Stomach (tissue), 9 donors: ENCODE data around the gene DCST1. TPM values are rescaled to one million over a fixed set of nuclear protein-coding genes. Genes with fewer than 3 reads are reported as not detected.

Experiments
- DNase-seq, 2 donors: peaks; one replicate each; pipeline versions ENCODE4 v3.0.0 to v3.0.0-alpha.2; 2013 to 2019
- H3K27ac ChIP-seq, 5 donors: fragments of 200-600 bp in 4 of 5; sonication (generic) in 4 of 5; one replicate each; pipeline ENCODE4 v1.5.1; 2013 to 2019; ENCODE audit warnings: mild to moderate bottlenecking in 1 of 5, moderate library complexity in 1 of 5
- H3K27me3 ChIP-seq, 3 donors: fragments of 200-600 bp; sonication (generic); one replicate each; pipeline ENCODE4 v1.5.1; 2017 to 2019; ENCODE audit warnings: mixed run types in 1 of 3
- H3K36me3 ChIP-seq, 4 donors: fragments of 200-600 bp; sonication (generic); 1 replicate in 3 of 4; 2 replicates in 1 of 4; pipeline ENCODE4 v1.5.1; 2016 to 2019
- H3K4me1 ChIP-seq, 4 donors: fragments of 200-600 bp; sonication (generic); one replicate each; pipeline ENCODE4 v1.5.1; 2016 to 2019
- H3K4me3 ChIP-seq, 4 donors: fragments of 200-600 bp; sonication (generic) in 3 of 4; one replicate each; pipeline ENCODE4 v1.5.1; 2016 to 2019; ENCODE audit warnings: mild to moderate bottlenecking in 1 of 4
- H3K9me3 ChIP-seq, 4 donors: fragments of 200-600 bp; sonication (generic); one replicate each; pipeline ENCODE4 v1.5.1; 2016 to 2019
- CTCF ChIP-seq, 7 experiments: fragments of 450-650 bp in 4 of 7; fragments of 200-600 bp in 3 of 7; sonication (generic) in 3 of 7; IDR thresholded peaks; one replicate each; pipeline ENCODE4 v1.5.1; 2016 to 2019; ENCODE audit warnings: antibody characterized with exemption in 7 of 7, control low read depth in 2 of 7, mild to moderate bottlenecking in 1 of 7
- EP300 ChIP-seq: sonication (generic); formaldehyde crosslinking; IDR thresholded peaks from one replicate; pipeline ENCODE4 v1.6.1; 2017; ENCODE audit warnings: antibody characterized with exemption
- POLR2A ChIP-seq, 4 donors: fragments of 450-650 bp; IDR thresholded peaks; one replicate each; pipeline ENCODE4 v1.6.1; 2016; ENCODE audit warnings: antibody characterized with exemption in 4 of 4, control low read depth in 2 of 4, mild to moderate bottlenecking in 1 of 4, moderate library complexity in 1 of 4
- POLR2AphosphoS5 ChIP-seq, 3 donors: sonication (generic); formaldehyde crosslinking; IDR thresholded peaks; one replicate each; pipeline ENCODE4 v1.6.1; 2016; ENCODE audit warnings: antibody characterized with exemption in 3 of 3
- whole genome bisulfite sequencing, 5 donors: extraction: QIAGEN DNeasy Blood & Tissue Kit in 3 of 5; methylation state at CpG; one replicate each; pipeline versions ENCODE4 v1.1.5 to v1.1.7; 2013 to 2018; 5-methylcytosine and 5-hydroxymethylcytosine counted together
- intact Hi-C: fragments of 100-400 bp; cut with DNase I; formaldehyde crosslinking; loops from one replicate; pipeline ENCODE4 v1.15.1; 2023; ENCODE audit warnings: low total_unique reads
- polyA plus RNA-seq, 3 donors: library from polyadenylated mRNA; stranded (reverse); fragments of 200-250 nt; gene quantifications; one replicate each; pipeline ENCODE4 v1.2.3, GENCODE V29; 2013
- total RNA-seq, 5 donors: library from RNA; depleted of rRNA; stranded (reverse); fragments of >200 nt; gene quantifications; one replicate each; pipeline versions ENCODE4 v1.1.0 to v1.2.3, GENCODE V29; 2014 to 2016
- donor health status: healthy with polysubstance abuse.
- donor health status: Bipolar disorder and iron deficiency.
- donor health status: healthy.

Gene DCST1
- total and polyA plus RNA-seq, 8 donors = 0.13 to 0.89 (median 0.18) TPM; not detected in 5

DNA sequence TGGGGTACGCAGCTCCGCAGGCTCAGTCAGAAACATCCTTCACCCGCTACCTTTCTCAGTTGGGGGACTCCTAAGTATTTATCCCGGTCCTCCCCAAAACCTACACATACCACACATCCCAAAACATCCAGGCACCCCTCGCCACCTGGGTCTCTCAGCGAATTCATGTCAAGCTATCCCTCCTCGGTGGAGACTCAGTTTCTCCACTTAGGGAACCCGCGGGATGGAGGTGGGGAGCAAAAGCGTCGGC lies 32.3 kb upstream of the DCST1 start:
- Histone ChIP-seq H3K9me3 (no peaks in the 10 kb centered on the region), H3K36me3 (no peaks in the 10 kb centered on the region), H3K4me1 (peaks cover 42 to 60% (median 48%) of the 10 kb centered on the region in 4 donors), H3K27me3 (no peaks in the 10 kb centered on the region), H3K4me3 (peak overlapping the region; percentile 78 to 90 (median 85)), H3K27ac (peak overlapping the region; percentile 98 to 100 (median 99))
- 0 to 2% (median 0%) methylated on average over 11 of the region's 11 CpGs for WGBS, 5 donors
- TF ChIP-seq POLR2AphosphoS5 (IDR thresholded peaks at IDR 0.05) = no peak
- intact Hi-C loops = no loop called here
- no peak for DNase-seq

- H3K9me3 ChIP-seq = no peaks in the 10 kb centered on the region
- peaks cover 47 to 64% (median 53%) of the 10 kb centered on the region in 4 donors for H3K4me1 ChIP-seq
- peak overlapping the region; percentile 98 to 100 (median 99) for H3K27ac ChIP-seq
- TF ChIP-seq CTCF (IDR thresholded peaks at IDR 0.05) (peak in 4 of 7 experiments; percentile 16 to 50 (median 38)), POLR2AphosphoS5 (IDR thresholded peaks at IDR 0.05) (peak; percentile 42 to 83 (median 82)), POLR2A (IDR thresholded peaks at IDR 0.05) (peak in 2 of 4 donors; percentile 55 to 80), EP300 (no peak)
- H3K27me3 ChIP-seq = no peaks in the 10 kb centered on the region
- H3K36me3 ChIP-seq = no peaks in the 10 kb centered on the region
- peak overlapping the region; percentile 78 to 90 (median 85) for H3K4me3 ChIP-seq
- 0 to 1% (median 0%) methylated on average over 25 to 37 of the region's 38 CpGs for WGBS, 5 donors
- intact Hi-C loops = no loop called here
- peak; percentile 100 for DNase-seq
Observed at GRCh38 chr1:155001675-155002463, 31.8 kb upstream of the DCST1 start.

- peak; percentile 62 to 78 for DNase-seq
- intact Hi-C loops = no loop called here
- Histone ChIP-seq H3K4me1 (peaks cover 55 to 67% (median 61%) of the 10 kb centered on the region in 4 donors), H3K27ac (peak within 1 kb of the TSS; percentile 98 to 100 (median 99)), H3K9me3 (no peaks in the 10 kb centered on the region), H3K36me3 (no peaks in the 10 kb centered on the region), H3K4me3 (peak within 1 kb of the TSS; percentile 78 to 90 (median 85)), H3K27me3 (no peaks in the 10 kb centered on the region)
- 0 to 2% (median 0%) methylated on average over 14 to 34 of the region's 35 CpGs for WGBS, 5 donors
- TF ChIP-seq CTCF (IDR thresholded peaks at IDR 0.05) (peak in 1 of 7 experiments; percentile 6), POLR2A (IDR thresholded peaks at IDR 0.05) (no peak), POLR2AphosphoS5 (IDR thresholded peaks at IDR 0.05) (peak in 1 of 3 donors; percentile 11)
Observed at GRCh38 chr1:155002464-155003226, 31.0 kb upstream of the DCST1 start, which contains the start of gene ZBTB7B. Gene ZBTB7B, plus strand, starts transcription at chr1:155002802. Its CDS starts 11,859 bp downstream, at chr1:155014661.

DNA sequence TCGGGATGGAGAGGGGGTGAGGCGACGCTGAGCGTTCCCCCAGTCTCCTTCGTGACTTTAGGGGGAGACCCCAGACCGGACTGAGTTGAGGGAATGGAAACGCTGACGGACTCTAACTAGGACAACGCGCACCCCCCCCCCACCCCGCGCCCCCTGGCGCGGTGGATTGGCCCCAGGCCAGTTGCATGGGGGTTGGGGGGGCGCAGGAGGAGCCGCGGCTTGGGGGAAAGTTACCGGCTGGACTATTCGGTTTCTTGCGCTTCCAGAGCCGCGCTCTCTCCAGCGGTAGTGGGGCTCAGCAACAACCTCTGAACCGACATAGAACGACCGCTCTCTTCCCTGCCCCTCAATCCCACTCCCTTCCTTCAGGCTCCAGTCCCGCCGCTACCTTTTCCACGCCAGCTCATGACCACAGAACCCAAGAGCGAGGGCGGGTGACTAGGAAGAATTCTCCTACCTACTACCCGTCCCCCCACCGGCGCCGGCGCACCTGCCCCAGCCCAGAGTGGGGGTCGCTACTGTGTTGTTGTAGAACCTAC lies 30.3 kb upstream of the DCST1 start:
- TF ChIP-seq POLR2AphosphoS5 (IDR thresholded peaks at IDR 0.05) (peak in 1 of 3 donors; percentile 3), POLR2A (IDR thresholded peaks at IDR 0.05) (no peak), EP300 (no peak)
- intact Hi-C loops = no loop called here

DNA sequence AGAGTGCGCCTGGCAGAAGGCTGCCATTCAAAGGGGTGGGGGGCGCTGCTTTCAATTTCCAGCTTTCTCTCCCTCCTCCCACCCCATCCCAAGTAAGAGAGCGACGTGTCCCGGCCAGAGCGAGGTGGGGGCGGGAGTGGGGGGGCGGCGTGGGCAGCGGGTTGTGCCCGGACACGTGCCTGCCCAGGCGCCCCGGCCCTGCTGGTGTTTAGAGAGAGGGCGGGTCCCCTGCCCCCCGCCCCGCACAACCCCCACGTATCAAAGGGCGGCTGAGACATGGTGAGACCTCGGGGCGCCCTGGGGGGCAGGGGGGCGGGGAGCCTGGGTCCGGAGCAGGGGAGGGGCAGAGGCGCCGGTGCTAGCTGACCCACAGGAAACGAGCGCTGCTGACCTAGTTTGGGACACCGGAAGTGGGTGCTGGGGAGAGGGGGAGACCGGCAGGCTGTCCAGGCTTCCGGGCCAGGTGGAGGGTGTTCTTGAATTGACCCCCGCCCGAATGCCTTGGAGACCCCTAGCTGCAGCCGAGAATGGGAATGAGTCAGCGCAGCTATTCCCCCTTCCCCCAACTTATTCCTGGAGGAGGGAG lies 29.8 kb upstream of the DCST1 start:
- no peak for TF ChIP-seq CTCF (IDR thresholded peaks at IDR 0.05)
- no peak for TF ChIP-seq POLR2A (IDR thresholded peaks at IDR 0.05)
- TF ChIP-seq EP300 = no peak
- TF ChIP-seq POLR2AphosphoS5 (IDR thresholded peaks at IDR 0.05) = peak in 1 of 3 donors; percentile 20
- intact Hi-C loops = no loop called here
- Histone ChIP-seq H3K4me3 (peak overlapping the region; percentile 78 to 90 (median 85)), H3K27me3 (no peaks in the 10 kb centered on the region), H3K9me3 (no peaks in the 10 kb centered on the region), H3K27ac (peak overlapping the region; percentile 96 to 100 (median 99)), H3K4me1 (peaks cover 65 to 70% (median 66%) of the 10 kb centered on the region in 4 donors), H3K36me3 (no peaks in the 10 kb centered on the region)
- peak; percentile 76 to 83 for DNase-seq
- WGBS, 5 donors = 0 to 2% (median 1%) methylated on average over 13 to 34 of the region's 34 CpGs

More for the DNA sequence above, 30.3 kb upstream of the DCST1 start:
- H3K27ac ChIP-seq = peak overlapping the region; percentile 96 to 100 (median 99)
- peak overlapping the region; percentile 78 to 90 (median 85) for H3K4me3 ChIP-seq
- H3K36me3 ChIP-seq = no peaks in the 10 kb centered on the region
- H3K9me3 ChIP-seq = no peaks in the 10 kb centered on the region
- no peaks in the 10 kb centered on the region for H3K27me3 ChIP-seq
- 0 to 1% (median 1%) methylated on average over 35 to 37 of the region's 37 CpGs for WGBS, 5 donors
- H3K4me1 ChIP-seq = peaks cover 61 to 68% (median 65%) of the 10 kb centered on the region in 4 donors
- DNase-seq = peak in 1 of 2 donors; percentile 73
